Right lobe of liver (tissue), 6 donors: Measurements from ENCODE around the gene DIS3L2. TPM values are rescaled to one million over a fixed set of nuclear protein-coding genes. Genes with fewer than 3 reads are reported as not detected.

ENCODE experiments used
- ATAC-seq, 4 donors: fragments of 200-7000 bp; cut with Tn5 transposase; one replicate each; pipeline ENCODE4 v1.9.1; 2020; ENCODE audit warnings: mild to moderate bottlenecking in 4 of 4, moderate library complexity in 4 of 4
- DNase-seq, 3 donors: peaks; one replicate each; pipeline ENCODE4 v3.0.0-alpha.2; 2020
- H3K27ac ChIP-seq, 3 donors: fragments of 200-600 bp; one replicate each; pipeline ENCODE4 v1.8.0; 2022
- H3K27me3 ChIP-seq, 2 donors: fragments of 200-600 bp; one replicate each; pipeline ENCODE4 v1.8.0; 2022
- H3K36me3 ChIP-seq, 4 donors: fragments of 200-600 bp; sonication (generic) in 1 of 4; one replicate each; pipeline versions ENCODE4 v1.5.1 to v1.8.0; 2017 to 2022; ENCODE audit warnings: control low read depth in 1 of 4
- H3K4me1 ChIP-seq, 4 donors: fragments of 200-600 bp; sonication (generic) in 1 of 4; one replicate each; pipeline versions ENCODE4 v1.5.1 to v1.8.0; 2017 to 2022; ENCODE audit warnings: control low read depth in 1 of 4
- H3K4me3 ChIP-seq, 3 donors: fragments of 200-600 bp; one replicate each; pipeline ENCODE4 v1.8.0; 2022
- H3K9me3 ChIP-seq, 4 donors: fragments of 200-600 bp; sonication (generic) in 1 of 4; one replicate each; pipeline versions ENCODE4 v1.5.1 to v1.8.0; 2017 to 2022; ENCODE audit warnings: control low read depth in 1 of 4
- POLR2A ChIP-seq: fragments of 450-650 bp; IDR thresholded peaks from one replicate; pipeline ENCODE4 v1.6.1; 2017; ENCODE audit warnings: antibody characterized with exemption, mild to moderate bottlenecking
- WGBS: methylation state at CpG from one replicate; pipeline ENCODE4 v1.1.6; 2018; ENCODE audit warnings: low coverage, low lambda C conversion rate; ENCODE audit not compliant: insufficient coverage; ENCODE audit errors: missing lambda C conversion rate; 5-methylcytosine and 5-hydroxymethylcytosine counted together
- intact Hi-C, 2 donors: fragments of 100-400 bp; cut with DNase I; formaldehyde crosslinking; loops; one replicate each; pipeline versions ENCODE4 v1.11.2 to v1.14.1; 2022
- total RNA-seq, 6 experiments: library from RNA; depleted of rRNA in 2 of 6; stranded (reverse); fragments of >200 nt in 2 of 6; fragmentation: NEBNext Ultra II Directional in 3 of 6; extraction: Animal tissue kit (Norgen Biotek cat#: 25700) in 3 of 6; gene quantifications; one replicate each; pipeline versions ENCODE4 v1.1.0 to v1.2.4, GENCODE V29; 2016 to 2023
- TF ChIP-seq, protein P1 (sequence below), 4 donors: fragments of 200-600 bp in 3 of 4; fragments of 450-650 bp in 1 of 4; IDR thresholded peaks; one replicate each; pipeline versions ENCODE4 v1.5.1 to v1.8.0; 2016 to 2022; ENCODE audit warnings: antibody characterized with exemption in 4 of 4, mild to moderate bottlenecking in 2 of 4
- donor health status: DM: no; HTN: yes; CAD: no.
- donor health status: DM: no; HTN: no; CAD: no.
- donor health status: DM: no; HTN: no; CAD: no.
- donor health status: DM: no; HTN: yes; CAD: no.
- donor health status: DM: no; HTN: yes; CAD: no.

DIS3L2 gene
- total RNA-seq, 6 experiments from 2014 or later: 8.1 to 22.3 (median 16.7) TPM

DNA sequence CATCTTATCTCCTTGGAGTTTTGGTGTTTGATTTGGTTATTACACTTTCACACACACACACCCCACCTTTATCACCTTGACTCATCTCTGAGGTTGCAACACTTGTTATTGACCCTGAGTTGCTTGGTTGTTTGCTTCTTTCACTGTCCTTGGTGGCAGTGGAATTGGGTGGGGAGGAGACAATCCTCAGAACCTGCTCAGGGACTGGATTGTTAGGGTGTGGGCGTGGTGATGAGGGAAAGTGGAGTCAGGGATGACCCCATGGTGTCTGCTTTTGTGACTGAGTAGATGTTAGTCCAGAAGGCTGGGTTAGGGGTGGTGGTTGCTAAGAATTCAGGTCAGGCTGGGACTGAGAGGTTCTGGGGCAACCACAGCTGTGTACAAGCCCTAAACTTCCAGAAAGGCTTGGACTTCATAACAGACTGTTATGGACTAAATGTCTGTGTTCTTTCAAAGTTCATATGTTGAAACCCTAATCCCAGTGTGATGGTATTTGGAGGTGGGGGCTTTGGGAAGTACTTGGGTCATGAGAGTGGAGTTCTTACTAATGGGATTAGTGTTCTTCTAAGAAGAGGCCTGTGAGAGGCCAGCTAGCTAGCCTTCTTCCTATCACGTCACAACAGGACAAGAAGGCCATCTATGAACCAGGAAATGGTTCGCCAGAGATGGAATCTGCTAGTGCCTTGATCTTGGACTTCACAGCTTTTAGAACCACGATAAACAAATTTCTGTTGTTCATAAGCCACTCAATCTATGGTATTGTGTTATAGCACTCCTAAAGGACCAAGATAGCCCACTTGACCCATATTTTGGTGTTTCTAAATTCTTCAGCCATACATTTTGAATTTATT is 3.4 kb upstream of the DIS3L2 start:
- no peaks in the 10 kb centered on the region for H3K36me3 ChIP-seq
- no peak for TF ChIP-seq POLR2A
- TF ChIP-seq, protein P1, sequence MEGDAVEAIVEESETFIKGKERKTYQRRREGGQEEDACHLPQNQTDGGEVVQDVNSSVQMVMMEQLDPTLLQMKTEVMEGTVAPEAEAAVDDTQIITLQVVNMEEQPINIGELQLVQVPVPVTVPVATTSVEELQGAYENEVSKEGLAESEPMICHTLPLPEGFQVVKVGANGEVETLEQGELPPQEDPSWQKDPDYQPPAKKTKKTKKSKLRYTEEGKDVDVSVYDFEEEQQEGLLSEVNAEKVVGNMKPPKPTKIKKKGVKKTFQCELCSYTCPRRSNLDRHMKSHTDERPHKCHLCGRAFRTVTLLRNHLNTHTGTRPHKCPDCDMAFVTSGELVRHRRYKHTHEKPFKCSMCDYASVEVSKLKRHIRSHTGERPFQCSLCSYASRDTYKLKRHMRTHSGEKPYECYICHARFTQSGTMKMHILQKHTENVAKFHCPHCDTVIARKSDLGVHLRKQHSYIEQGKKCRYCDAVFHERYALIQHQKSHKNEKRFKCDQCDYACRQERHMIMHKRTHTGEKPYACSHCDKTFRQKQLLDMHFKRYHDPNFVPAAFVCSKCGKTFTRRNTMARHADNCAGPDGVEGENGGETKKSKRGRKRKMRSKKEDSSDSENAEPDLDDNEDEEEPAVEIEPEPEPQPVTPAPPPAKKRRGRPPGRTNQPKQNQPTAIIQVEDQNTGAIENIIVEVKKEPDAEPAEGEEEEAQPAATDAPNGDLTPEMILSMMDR (IDR thresholded peaks at IDR 0.05): no peak
- no peak overlapping the region for H3K4me3 ChIP-seq
- no peaks in the 10 kb centered on the region for H3K9me3 ChIP-seq
- peaks cover 0 to 8% (median 0%) of the 10 kb centered on the region in 4 donors for H3K4me1 ChIP-seq
- 67% methylated on average over 3 of the region's 4 CpGs for WGBS
- no peaks in the 10 kb centered on the region for H3K27me3 ChIP-seq
- intact Hi-C loops: no loop called here
- DNase-seq (no peak), ATAC-seq (peak in 2 of 4 donors; percentile 39 to 47)
- H3K27ac ChIP-seq: no peak overlapping the region

DNA sequence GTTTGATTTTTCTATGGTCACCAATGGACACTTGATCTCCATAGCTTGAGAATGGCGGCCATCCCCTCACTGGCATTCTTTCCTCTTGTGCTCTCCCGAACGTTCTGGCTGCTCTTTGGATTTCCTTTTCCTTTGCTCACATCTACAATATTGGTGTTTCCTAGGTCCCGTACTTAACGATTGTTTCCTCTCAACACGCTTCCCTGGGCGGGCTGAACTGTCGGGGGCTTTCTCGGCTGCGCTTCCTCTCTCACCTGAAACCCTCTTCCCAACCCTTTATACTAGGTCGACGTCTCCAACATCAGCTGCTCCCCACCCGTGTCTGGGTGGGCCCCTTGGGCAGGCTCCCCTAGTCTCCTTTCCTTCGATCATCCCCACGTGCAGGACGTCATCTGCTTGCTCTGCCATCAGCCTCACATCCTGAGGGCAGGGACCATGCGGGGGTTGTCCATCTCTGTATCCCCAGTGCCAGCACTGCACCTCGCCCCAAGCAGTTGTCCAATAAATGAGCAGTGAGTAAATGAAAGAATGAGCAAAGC is 634 bp upstream of the DIS3L2 start:
- ATAC-seq (no peak), DNase-seq (no peak)
- Histone ChIP-seq H3K36me3 (no peaks in the 10 kb centered on the region), H3K4me1 (peaks cover 0 to 8% (median 0%) of the 10 kb centered on the region in 4 donors), H3K27ac (peak overlapping the region; percentile 47 to 79 (median 54)), H3K27me3 (no peaks in the 10 kb centered on the region), H3K4me3 (peak overlapping the region; percentile 89 to 97 (median 93)), H3K9me3 (no peaks in the 10 kb centered on the region)
- WGBS: 62% methylated on average over 17 of the region's 18 CpGs
- TF ChIP-seq POLR2A: no peak
- TF ChIP-seq, protein P1 (IDR thresholded peaks at IDR 0.05): no peak
- intact Hi-C loops: no loop called here

DNA sequence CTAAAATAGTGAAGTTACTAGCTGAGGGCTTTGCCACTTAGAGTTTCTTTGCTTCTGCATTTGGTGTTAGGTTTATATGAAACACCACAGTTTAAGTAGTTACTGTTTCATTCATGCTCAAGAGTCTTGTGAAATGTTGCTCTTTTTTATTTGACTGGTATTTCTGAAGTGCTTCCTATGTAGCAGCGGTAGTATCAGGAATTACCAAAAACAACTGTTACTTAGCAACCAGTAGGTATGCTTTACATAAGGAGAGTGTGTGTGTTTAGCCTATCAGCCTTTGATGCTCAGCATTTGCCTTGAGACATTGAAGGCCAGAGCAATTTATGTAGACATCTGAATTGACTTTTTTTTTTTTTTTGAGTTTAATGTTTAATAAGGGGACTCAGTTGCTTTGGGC is 3.6 kb downstream of the DIS3L2 start:
- intact Hi-C loops: no loop called here
- no peak overlapping the region for H3K27ac ChIP-seq
- 56% methylated on average over 1 of the region's 1 CpG for WGBS

DNA sequence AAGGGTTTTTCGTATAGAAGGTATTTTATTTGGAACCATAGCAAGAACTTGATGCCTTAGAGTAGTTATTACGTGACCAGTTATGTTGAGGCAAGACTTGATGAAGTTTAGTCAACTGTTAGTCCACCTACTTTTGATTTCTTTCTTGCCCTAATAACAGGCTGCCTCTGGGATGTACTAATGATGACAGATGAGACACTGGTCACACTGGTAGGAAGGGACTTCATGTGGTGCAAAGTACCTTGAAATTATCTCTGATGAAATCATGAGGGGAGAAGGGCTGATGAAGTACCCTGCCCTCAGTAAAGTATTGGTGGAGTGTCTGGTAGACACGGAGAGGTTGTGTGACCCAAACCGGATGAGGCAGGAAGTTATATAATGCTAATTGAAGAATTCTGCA is 5.4 kb downstream of the DIS3L2 start:
- intact Hi-C loops: no loop called here
- TF ChIP-seq POLR2A: no peak
- TF ChIP-seq, protein P1 (IDR thresholded peaks at IDR 0.05): no peak
- Histone ChIP-seq H3K36me3 (no peaks in the 10 kb centered on the region), H3K4me3 (no peak overlapping the region), H3K9me3 (no peaks in the 10 kb centered on the region), H3K27me3 (no peaks in the 10 kb centered on the region), H3K27ac (no peak overlapping the region), H3K4me1 (no peaks in the 10 kb centered on the region)
- WGBS: 56% methylated on average over 4 of the region's 4 CpGs
- ATAC-seq (no peak), DNase-seq (no peak)

More for the DNA sequence above, 3.6 kb downstream of the DIS3L2 start:
- TF ChIP-seq, protein P1 (IDR thresholded peaks at IDR 0.05): no peak
- TF ChIP-seq POLR2A: no peak
- DNase-seq (no peak), ATAC-seq (no peak)
- H3K4me1 ChIP-seq: no peaks in the 10 kb centered on the region
- H3K9me3 ChIP-seq: no peaks in the 10 kb centered on the region
- no peaks in the 10 kb centered on the region for H3K36me3 ChIP-seq
- H3K4me3 ChIP-seq: no peak overlapping the region
- no peaks in the 10 kb centered on the region for H3K27me3 ChIP-seq
